ENCODE measurements around the gene DPH5.

Gene DPH5

GRCh38 chr1:100979631-100980030 lies 46.0 kb downstream of the DPH5 start:
- Histone ChIP-seq H3K9me3 (ENCODE audit: control extremely low read depth in 1 of 5, control insufficient read depth in 4 of 5, insufficient read depth in 2 of 5, low read depth in 1 of 5, low read length in 4 of 5) (no peaks in the 10 kb centered on the region), H3K27ac (ENCODE audit: insufficient read depth in 1 of 2, low read depth in 1 of 2, low read length in 2 of 2, poor library complexity in 1 of 2, severe bottlenecking in 2 of 2) (no peak overlapping the region), H3K36me3 (ENCODE audit: control insufficient read depth in 4 of 4, insufficient read depth in 4 of 4, low read length in 3 of 4) (peaks cover 2 to 37% (median 22%) of the 10 kb centered on the region in 4 experiments), H3K4me1 (ENCODE audit: control extremely low read depth in 1 of 4, control insufficient read depth in 4 of 4, insufficient read depth in 4 of 4, low read length in 3 of 4) (peaks cover 0 to 2% (median 0%) of the 10 kb centered on the region in 4 experiments), H3K27me3 (replicated peaks in 2 of 5; ENCODE audit: control insufficient read depth in 4 of 5, insufficient read depth in 5 of 5, low read length in 4 of 5) (no peaks in the 10 kb centered on the region), H3K4me3 (ENCODE audit: control insufficient read depth in 1 of 7, extremely low read depth in 1 of 7, insufficient read depth in 4 of 7, low read depth in 2 of 7, low read length in 6 of 7) (no peak overlapping the region)
- CTCF ChIA-PET, result no interaction called here
- peak in 1 of 3 donors; percentile 10 for DNase-seq
- WGBS (ENCODE audit: insufficient coverage), result no CpG with 5 or more reads among the region's 2 CpGs
- POLR2A ChIA-PET, result interaction anchor here (0.6 kb wide), 1 partner anchor 41 kb away, joined by 3 read pairs; no protein-coding TSS in a partner anchor

GRCh38 chr1:100976936-100977335 lies 48.6 kb downstream of the DPH5 start:
- ChIA-PET POLR2A (no interaction called here), CTCF (interaction anchor here (1.1 kb wide), 1 partner anchor 10 kb away, joined by 4 read pairs; no protein-coding TSS in a partner anchor)
- Histone ChIP-seq H3K27ac (ENCODE audit: insufficient read depth in 1 of 2, low read depth in 1 of 2, low read length in 2 of 2, poor library complexity in 1 of 2, severe bottlenecking in 2 of 2) (no peak overlapping the region), H3K36me3 (ENCODE audit: control insufficient read depth in 4 of 4, insufficient read depth in 4 of 4, low read length in 3 of 4) (peaks cover 2 to 28% (median 16%) of the 10 kb centered on the region in 4 experiments), H3K4me3 (ENCODE audit: control insufficient read depth in 1 of 7, extremely low read depth in 1 of 7, insufficient read depth in 4 of 7, low read depth in 2 of 7, low read length in 6 of 7) (no peak overlapping the region), H3K9me3 (ENCODE audit: control extremely low read depth in 1 of 5, control insufficient read depth in 4 of 5, insufficient read depth in 2 of 5, low read depth in 1 of 5, low read length in 4 of 5) (no peaks in the 10 kb centered on the region), H3K27me3 (replicated peaks in 2 of 5; ENCODE audit: control insufficient read depth in 4 of 5, insufficient read depth in 5 of 5, low read length in 4 of 5) (no peaks in the 10 kb centered on the region), H3K4me1 (ENCODE audit: control extremely low read depth in 1 of 4, control insufficient read depth in 4 of 4, insufficient read depth in 4 of 4, low read length in 3 of 4) (peaks cover 0 to 2% (median 0%) of the 10 kb centered on the region in 4 experiments)
- WGBS (ENCODE audit: insufficient coverage), result no CpG with 5 or more reads among the region's 1 CpG
- DNase-seq, result no peak

- POLR2A ChIA-PET, result interaction anchor here (0.6 kb wide), 1 partner anchor 19 kb away, joined by 3 read pairs; no protein-coding TSS in a partner anchor
- Histone ChIP-seq H3K27ac (ENCODE audit: insufficient read depth in 1 of 2, low read depth in 1 of 2, low read length in 2 of 2, poor library complexity in 1 of 2, severe bottlenecking in 2 of 2) (peak overlapping the region in 1 of 2 experiments; percentile 2), H3K9me3 (ENCODE audit: control extremely low read depth in 1 of 5, control insufficient read depth in 4 of 5, insufficient read depth in 2 of 5, low read depth in 1 of 5, low read length in 4 of 5) (no peaks in the 10 kb centered on the region), H3K27me3 (replicated peaks in 2 of 5; ENCODE audit: control insufficient read depth in 4 of 5, insufficient read depth in 5 of 5, low read length in 4 of 5) (no peaks in the 10 kb centered on the region), H3K4me1 (ENCODE audit: control extremely low read depth in 1 of 4, control insufficient read depth in 4 of 4, insufficient read depth in 4 of 4, low read length in 3 of 4) (peaks cover 0 to 7% (median 2%) of the 10 kb centered on the region in 4 experiments), H3K4me3 (ENCODE audit: control insufficient read depth in 1 of 7, extremely low read depth in 1 of 7, insufficient read depth in 4 of 7, low read depth in 2 of 7, low read length in 6 of 7) (no peak overlapping the region), H3K36me3 (ENCODE audit: control insufficient read depth in 4 of 4, insufficient read depth in 4 of 4, low read length in 3 of 4) (peaks cover 9 to 25% (median 13%) of the 10 kb centered on the region in 4 experiments)
- 71% methylated on average over 1 of the region's 1 CpG for WGBS (ENCODE audit: insufficient coverage)
- DNase-seq, result no peak
- CTCF ChIA-PET, result interaction anchor here (1.0 kb wide), 1 partner anchor 19 kb away, joined by 3 read pairs; no protein-coding TSS in a partner anchor
These were observed 53.4 kb downstream of the DPH5 start for GRCh38 chr1:100972185-100972584.

- H3K27me3 ChIP-seq (replicated peaks in 2 of 5; ENCODE audit: control insufficient read depth in 4 of 5, insufficient read depth in 5 of 5, low read length in 4 of 5), result no peaks in the 10 kb centered on the region
- WGBS (ENCODE audit: insufficient coverage), result no CpG with 5 or more reads among the region's 1 CpG
- peaks cover 0 to 7% (median 2%) of the 10 kb centered on the region in 4 experiments for H3K4me1 ChIP-seq (ENCODE audit: control extremely low read depth in 1 of 4, control insufficient read depth in 4 of 4, insufficient read depth in 4 of 4, low read length in 3 of 4)
- DNase-seq, result no peak
- CTCF ChIA-PET, result no interaction called here
- H3K4me3 ChIP-seq (ENCODE audit: control insufficient read depth in 1 of 7, extremely low read depth in 1 of 7, insufficient read depth in 4 of 7, low read depth in 2 of 7, low read length in 6 of 7), result no peak overlapping the region
- POLR2A ChIA-PET, result no interaction called here
- no peaks in the 10 kb centered on the region for H3K9me3 ChIP-seq (ENCODE audit: control extremely low read depth in 1 of 5, control insufficient read depth in 4 of 5, insufficient read depth in 2 of 5, low read depth in 1 of 5, low read length in 4 of 5)
- H3K27ac ChIP-seq (ENCODE audit: insufficient read depth in 1 of 2, low read depth in 1 of 2, low read length in 2 of 2, poor library complexity in 1 of 2, severe bottlenecking in 2 of 2), result no peak overlapping the region
- H3K36me3 ChIP-seq (ENCODE audit: control insufficient read depth in 4 of 4, insufficient read depth in 4 of 4, low read length in 3 of 4), result peaks cover 9 to 26% (median 17%) of the 10 kb centered on the region in 4 experiments
These were observed 54.6 kb downstream of the DPH5 start for GRCh38 chr1:100971021-100971420.

GRCh38 chr1:100969327-100969726 lies 56.3 kb downstream of the DPH5 start:
- no peak for DNase-seq
- WGBS (ENCODE audit: insufficient coverage), result 100% methylated on average over 2 of the region's 2 CpGs
- Histone ChIP-seq H3K27me3 (replicated peaks in 2 of 5; ENCODE audit: control insufficient read depth in 4 of 5, insufficient read depth in 5 of 5, low read length in 4 of 5) (no peaks in the 10 kb centered on the region), H3K4me3 (ENCODE audit: control insufficient read depth in 1 of 7, extremely low read depth in 1 of 7, insufficient read depth in 4 of 7, low read depth in 2 of 7, low read length in 6 of 7) (no peak overlapping the region), H3K4me1 (ENCODE audit: control extremely low read depth in 1 of 4, control insufficient read depth in 4 of 4, insufficient read depth in 4 of 4, low read length in 3 of 4) (peaks cover 0 to 7% (median 2%) of the 10 kb centered on the region in 4 experiments), H3K9me3 (ENCODE audit: control extremely low read depth in 1 of 5, control insufficient read depth in 4 of 5, insufficient read depth in 2 of 5, low read depth in 1 of 5, low read length in 4 of 5) (no peaks in the 10 kb centered on the region), H3K27ac (ENCODE audit: insufficient read depth in 1 of 2, low read depth in 1 of 2, low read length in 2 of 2, poor library complexity in 1 of 2, severe bottlenecking in 2 of 2) (no peak overlapping the region), H3K36me3 (ENCODE audit: control insufficient read depth in 4 of 4, insufficient read depth in 4 of 4, low read length in 3 of 4) (peaks cover 6 to 26% (median 20%) of the 10 kb centered on the region in 4 experiments)
- CTCF ChIA-PET, result interaction anchor here (1.1 kb wide), 2 partner anchors 14 to 277 kb away, joined by 3 read pairs; no protein-coding TSS in a partner anchor
- POLR2A ChIA-PET, result interaction anchor here (0.6 kb wide), 1 partner anchor 9 kb away, joined by 3 read pairs; no protein-coding TSS in a partner anchor

GRCh38 chr1:100968621-100969020 lies 57.0 kb downstream of the DPH5 start:
- Histone ChIP-seq H3K27ac (ENCODE audit: insufficient read depth in 1 of 2, low read depth in 1 of 2, low read length in 2 of 2, poor library complexity in 1 of 2, severe bottlenecking in 2 of 2) (no peak overlapping the region), H3K9me3 (ENCODE audit: control extremely low read depth in 1 of 5, control insufficient read depth in 4 of 5, insufficient read depth in 2 of 5, low read depth in 1 of 5, low read length in 4 of 5) (no peaks in the 10 kb centered on the region), H3K27me3 (replicated peaks in 2 of 5; ENCODE audit: control insufficient read depth in 4 of 5, insufficient read depth in 5 of 5, low read length in 4 of 5) (no peaks in the 10 kb centered on the region), H3K4me3 (ENCODE audit: control insufficient read depth in 1 of 7, extremely low read depth in 1 of 7, insufficient read depth in 4 of 7, low read depth in 2 of 7, low read length in 6 of 7) (no peak overlapping the region), H3K4me1 (ENCODE audit: control extremely low read depth in 1 of 4, control insufficient read depth in 4 of 4, insufficient read depth in 4 of 4, low read length in 3 of 4) (peaks cover 0 to 7% (median 2%) of the 10 kb centered on the region in 4 experiments), H3K36me3 (ENCODE audit: control insufficient read depth in 4 of 4, insufficient read depth in 4 of 4, low read length in 3 of 4) (peaks cover 6 to 26% (median 20%) of the 10 kb centered on the region in 4 experiments)
- POLR2A ChIA-PET, result no interaction called here
- CTCF ChIA-PET, result interaction anchor here (1.1 to 1.2 kb wide), 3 partner anchors 9 to 277 kb away, joined by 3 read pairs; no protein-coding TSS in a partner anchor
- no peak for DNase-seq
- no CpG with 5 or more reads among the region's 1 CpG for WGBS (ENCODE audit: insufficient coverage)

- H3K4me1 ChIP-seq (ENCODE audit: control extremely low read depth in 1 of 4, control insufficient read depth in 4 of 4, insufficient read depth in 4 of 4, low read length in 3 of 4), result no peaks in the 10 kb centered on the region
- H3K27me3 ChIP-seq (replicated peaks in 2 of 5; ENCODE audit: control insufficient read depth in 4 of 5, insufficient read depth in 5 of 5, low read length in 4 of 5), result no peaks in the 10 kb centered on the region
- no peak overlapping the region for H3K27ac ChIP-seq (ENCODE audit: insufficient read depth in 1 of 2, low read depth in 1 of 2, low read length in 2 of 2, poor library complexity in 1 of 2, severe bottlenecking in 2 of 2)
- H3K9me3 ChIP-seq (ENCODE audit: control extremely low read depth in 1 of 5, control insufficient read depth in 4 of 5, insufficient read depth in 2 of 5, low read depth in 1 of 5, low read length in 4 of 5), result no peaks in the 10 kb centered on the region
- ChIA-PET POLR2A (interaction anchor here (0.8 kb wide), 2 partner anchors 9 to 10 kb away, joined by 3 read pairs; no protein-coding TSS in a partner anchor), CTCF (interaction anchor here (0.8 to 1.1 kb wide), 2 partner anchors 8 to 9 kb away, joined by 3 read pairs; no protein-coding TSS in a partner anchor)
- DNase-seq, result no peak
- WGBS (ENCODE audit: insufficient coverage), result no CpG with 5 or more reads among the region's 1 CpG
- peaks cover 6 to 17% (median 12%) of the 10 kb centered on the region in 4 experiments for H3K36me3 ChIP-seq (ENCODE audit: control insufficient read depth in 4 of 4, insufficient read depth in 4 of 4, low read length in 3 of 4)
- no peak overlapping the region for H3K4me3 ChIP-seq (ENCODE audit: control insufficient read depth in 1 of 7, extremely low read depth in 1 of 7, insufficient read depth in 4 of 7, low read depth in 2 of 7, low read length in 6 of 7)
These were observed 65.5 kb downstream of the DPH5 start for GRCh38 chr1:100960098-100960497.

Measured in common myeloid progenitor, CD34-positive (primary cell).